HEK293 (cell line): ENCODE measurements around the gene MMP15.

ENCODE experiments used
- KLF1 ChIP-seq: fragments of 450-650 bp; formaldehyde crosslinking; IDR thresholded peaks from 2 replicates; pipeline ENCODE4 v1.5.1; 2016; ENCODE audit warnings: missing biosample characterization, missing genetic modification characterization
- REPIN1 ChIP-seq: fragments of 450-650 bp; formaldehyde crosslinking; IDR thresholded peaks from 2 replicates; pipeline ENCODE4 v1.5.1; 2017; ENCODE audit warnings: missing biosample characterization, missing genetic modification characterization, low read depth
- TCF7L2 ChIP-seq: IDR thresholded peaks from 2 replicates; pipeline ENCODE4 v1.6.1; 2011; ENCODE audit warnings: low read depth, mild to moderate bottlenecking, inconsistent platforms, low read length, moderate library complexity, borderline replicate concordance
- ZBTB1 ChIP-seq: fragments of 450-650 bp; formaldehyde crosslinking; IDR thresholded peaks from 2 replicates; pipeline ENCODE4 v1.5.1; 2016; ENCODE audit warnings: missing biosample characterization, missing genetic modification characterization
- ZBTB17 ChIP-seq: fragments of 450-650 bp; formaldehyde crosslinking; IDR thresholded peaks from 2 replicates; pipeline ENCODE4 v1.5.1; 2016; ENCODE audit warnings: missing biosample characterization, missing genetic modification characterization
- ZEB2 ChIP-seq: fragments of 450-650 bp; formaldehyde crosslinking; IDR thresholded peaks from 2 replicates; pipeline ENCODE4 v1.5.1; 2016; ENCODE audit warnings: missing biosample characterization, missing genetic modification characterization
- ZNF10 ChIP-seq: fragments of 450-650 bp; formaldehyde crosslinking; IDR thresholded peaks from 2 replicates; pipeline ENCODE4 v1.5.1; 2017; ENCODE audit warnings: missing biosample characterization, missing genetic modification characterization
- ZNF140 ChIP-seq: fragments of 450-650 bp; formaldehyde crosslinking; IDR thresholded peaks from 2 replicates; pipeline ENCODE4 v1.5.1; 2016; ENCODE audit warnings: missing biosample characterization, missing genetic modification characterization
- ZNF23 ChIP-seq: fragments of 450-650 bp; formaldehyde crosslinking; IDR thresholded peaks from 2 replicates; pipeline ENCODE4 v1.5.1; 2016; ENCODE audit warnings: missing biosample characterization, missing genetic modification characterization, borderline replicate concordance
- ZNF239 ChIP-seq: fragments of 450-650 bp; formaldehyde crosslinking; IDR thresholded peaks from 2 replicates; pipeline ENCODE4 v1.5.1; 2016; ENCODE audit warnings: missing biosample characterization, missing genetic modification characterization
- ZNF354C ChIP-seq: fragments of 450-650 bp; formaldehyde crosslinking; IDR thresholded peaks from 2 replicates; pipeline ENCODE4 v1.5.1; 2016; ENCODE audit warnings: missing biosample characterization, missing genetic modification characterization, low read depth, borderline replicate concordance
- ZNF366 ChIP-seq: fragments of 450-650 bp; formaldehyde crosslinking; conservative IDR thresholded peaks from 2 replicates; pipeline ENCODE4 v1.5.1; 2016; ENCODE audit warnings: missing biosample characterization, missing genetic modification characterization
- ZNF37A ChIP-seq: fragments of 450-650 bp; IDR thresholded peaks from 2 replicates; pipeline ENCODE4 v1.5.1; 2018; ENCODE audit warnings: missing biosample characterization, missing genetic modification characterization
- ZNF404 ChIP-seq: fragments of 450-650 bp; formaldehyde crosslinking; IDR thresholded peaks from 2 replicates; pipeline ENCODE4 v1.5.1; 2017; ENCODE audit warnings: missing biosample characterization, missing genetic modification characterization
- ZNF423 ChIP-seq: fragments of 450-650 bp; formaldehyde crosslinking; IDR thresholded peaks from 2 replicates; pipeline ENCODE4 v1.5.1; 2016; ENCODE audit warnings: missing biosample characterization, missing genetic modification characterization
- ZNF514 ChIP-seq: fragments of 450-650 bp; formaldehyde crosslinking; IDR thresholded peaks from 2 replicates; pipeline ENCODE4 v1.5.1; 2016; ENCODE audit warnings: missing biosample characterization, missing genetic modification characterization
- ZNF585B ChIP-seq: fragments of 450-650 bp; formaldehyde crosslinking; IDR thresholded peaks from 2 replicates; pipeline ENCODE4 v1.5.1; 2016; ENCODE audit warnings: missing biosample characterization, missing genetic modification characterization
- ZNF626 ChIP-seq: fragments of 450-650 bp; sonication (Bioruptor Pico); formaldehyde crosslinking; IDR thresholded peaks from 2 replicates; pipeline ENCODE4 v1.5.1; 2018; ENCODE audit warnings: missing biosample characterization, missing genetic modification characterization, inconsistent platforms
- ZNF654 ChIP-seq: fragments of 450-650 bp; formaldehyde crosslinking; IDR thresholded peaks from 2 replicates; pipeline ENCODE4 v1.5.1; 2016; ENCODE audit warnings: low read depth, missing biosample characterization, missing genetic modification characterization
- ZNF707 ChIP-seq: fragments of 450-650 bp; formaldehyde crosslinking; IDR thresholded peaks from 2 replicates; pipeline ENCODE4 v1.5.1; 2016; ENCODE audit warnings: missing biosample characterization, missing genetic modification characterization
- ZNF791 ChIP-seq: fragments of 450-650 bp; formaldehyde crosslinking; IDR thresholded peaks from 2 replicates; pipeline ENCODE4 v1.5.1; 2016; ENCODE audit warnings: missing biosample characterization, missing genetic modification characterization
- TF ChIP-seq, protein P1 (sequence below): fragments of 450-650 bp; formaldehyde crosslinking; IDR thresholded peaks from 2 replicates; pipeline ENCODE4 v1.5.1; 2016; ENCODE audit warnings: missing biosample characterization, missing genetic modification characterization, borderline replicate concordance
- TF ChIP-seq, protein P2 (sequence below): fragments of 450-650 bp; formaldehyde crosslinking; IDR thresholded peaks from 2 replicates; pipeline ENCODE4 v1.5.1; 2016; ENCODE audit warnings: missing biosample characterization, missing genetic modification characterization
- TF ChIP-seq, protein P3 (sequence below): fragments of 450-650 bp; formaldehyde crosslinking; IDR thresholded peaks from 2 replicates; pipeline ENCODE4 v1.5.1; 2017; ENCODE audit warnings: missing biosample characterization, missing genetic modification characterization
- TF ChIP-seq, protein P4 (sequence below): fragments of 450-650 bp; formaldehyde crosslinking; IDR thresholded peaks from 2 replicates; pipeline ENCODE4; 2016; ENCODE audit warnings: missing biosample characterization, missing genetic modification characterization
- TF ChIP-seq, protein P5 (sequence below): fragments of 450-650 bp; formaldehyde crosslinking; IDR thresholded peaks from 2 replicates; pipeline ENCODE4 v1.5.1; 2017; ENCODE audit warnings: missing biosample characterization, missing genetic modification characterization
- TF ChIP-seq, protein P6 (sequence below): fragments of 450-650 bp; formaldehyde crosslinking; IDR thresholded peaks from 2 replicates; pipeline ENCODE4 v1.5.1; 2016; ENCODE audit warnings: missing biosample characterization, missing genetic modification characterization

The MMP15 gene

DNA sequence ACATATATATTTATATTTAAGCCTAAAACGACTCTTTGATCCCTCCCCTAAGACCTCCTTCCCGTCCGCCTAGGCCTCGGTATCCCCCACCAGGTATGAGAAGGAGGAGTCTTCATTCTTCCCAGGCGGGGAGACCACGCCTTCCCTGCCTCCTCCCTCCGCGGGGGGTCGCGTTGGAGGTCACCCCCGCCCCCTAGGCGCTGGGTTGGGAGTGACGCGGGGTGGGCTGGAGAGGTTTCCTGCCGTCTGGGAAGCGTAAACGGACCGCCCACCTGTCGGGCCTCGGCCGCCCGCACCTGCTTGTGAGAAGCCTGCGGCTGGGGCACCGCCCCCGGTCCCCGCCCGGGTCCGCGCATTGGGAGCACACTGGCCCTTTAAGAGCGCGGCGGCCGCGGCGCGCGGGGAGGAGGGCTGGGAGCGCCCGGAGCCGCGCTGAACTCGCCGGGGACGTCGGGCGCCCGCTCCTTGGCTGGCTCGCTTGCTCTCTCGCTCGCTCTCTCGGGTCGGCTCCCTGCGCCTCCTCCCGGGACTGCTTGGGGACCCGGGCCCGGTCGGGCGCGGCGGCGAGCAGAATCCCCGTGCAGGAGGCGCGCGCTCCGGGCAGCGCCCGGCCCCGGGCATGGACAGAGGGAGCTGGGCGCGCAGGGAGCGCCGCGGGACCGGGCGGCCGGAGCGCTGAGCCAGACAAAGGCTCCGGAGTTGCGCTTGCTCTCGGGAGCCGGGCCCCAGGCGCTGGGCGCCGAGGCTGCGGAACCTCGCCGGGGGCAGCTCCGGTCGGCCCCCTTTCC lies at the start of gene MMP15 (continued):
- TF ChIP-seq, protein P1, sequence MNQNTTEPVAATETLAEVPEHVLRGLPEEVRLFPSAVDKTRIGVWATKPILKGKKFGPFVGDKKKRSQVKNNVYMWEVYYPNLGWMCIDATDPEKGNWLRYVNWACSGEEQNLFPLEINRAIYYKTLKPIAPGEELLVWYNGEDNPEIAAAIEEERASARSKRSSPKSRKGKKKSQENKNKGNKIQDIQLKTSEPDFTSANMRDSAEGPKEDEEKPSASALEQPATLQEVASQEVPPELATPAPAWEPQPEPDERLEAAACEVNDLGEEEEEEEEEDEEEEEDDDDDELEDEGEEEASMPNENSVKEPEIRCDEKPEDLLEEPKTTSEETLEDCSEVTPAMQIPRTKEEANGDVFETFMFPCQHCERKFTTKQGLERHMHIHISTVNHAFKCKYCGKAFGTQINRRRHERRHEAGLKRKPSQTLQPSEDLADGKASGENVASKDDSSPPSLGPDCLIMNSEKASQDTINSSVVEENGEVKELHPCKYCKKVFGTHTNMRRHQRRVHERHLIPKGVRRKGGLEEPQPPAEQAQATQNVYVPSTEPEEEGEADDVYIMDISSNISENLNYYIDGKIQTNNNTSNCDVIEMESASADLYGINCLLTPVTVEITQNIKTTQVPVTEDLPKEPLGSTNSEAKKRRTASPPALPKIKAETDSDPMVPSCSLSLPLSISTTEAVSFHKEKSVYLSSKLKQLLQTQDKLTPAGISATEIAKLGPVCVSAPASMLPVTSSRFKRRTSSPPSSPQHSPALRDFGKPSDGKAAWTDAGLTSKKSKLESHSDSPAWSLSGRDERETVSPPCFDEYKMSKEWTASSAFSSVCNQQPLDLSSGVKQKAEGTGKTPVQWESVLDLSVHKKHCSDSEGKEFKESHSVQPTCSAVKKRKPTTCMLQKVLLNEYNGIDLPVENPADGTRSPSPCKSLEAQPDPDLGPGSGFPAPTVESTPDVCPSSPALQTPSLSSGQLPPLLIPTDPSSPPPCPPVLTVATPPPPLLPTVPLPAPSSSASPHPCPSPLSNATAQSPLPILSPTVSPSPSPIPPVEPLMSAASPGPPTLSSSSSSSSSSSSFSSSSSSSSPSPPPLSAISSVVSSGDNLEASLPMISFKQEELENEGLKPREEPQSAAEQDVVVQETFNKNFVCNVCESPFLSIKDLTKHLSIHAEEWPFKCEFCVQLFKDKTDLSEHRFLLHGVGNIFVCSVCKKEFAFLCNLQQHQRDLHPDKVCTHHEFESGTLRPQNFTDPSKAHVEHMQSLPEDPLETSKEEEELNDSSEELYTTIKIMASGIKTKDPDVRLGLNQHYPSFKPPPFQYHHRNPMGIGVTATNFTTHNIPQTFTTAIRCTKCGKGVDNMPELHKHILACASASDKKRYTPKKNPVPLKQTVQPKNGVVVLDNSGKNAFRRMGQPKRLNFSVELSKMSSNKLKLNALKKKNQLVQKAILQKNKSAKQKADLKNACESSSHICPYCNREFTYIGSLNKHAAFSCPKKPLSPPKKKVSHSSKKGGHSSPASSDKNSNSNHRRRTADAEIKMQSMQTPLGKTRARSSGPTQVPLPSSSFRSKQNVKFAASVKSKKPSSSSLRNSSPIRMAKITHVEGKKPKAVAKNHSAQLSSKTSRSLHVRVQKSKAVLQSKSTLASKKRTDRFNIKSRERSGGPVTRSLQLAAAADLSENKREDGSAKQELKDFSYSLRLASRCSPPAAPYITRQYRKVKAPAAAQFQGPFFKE, result no peak
- TF ChIP-seq, protein P2, sequence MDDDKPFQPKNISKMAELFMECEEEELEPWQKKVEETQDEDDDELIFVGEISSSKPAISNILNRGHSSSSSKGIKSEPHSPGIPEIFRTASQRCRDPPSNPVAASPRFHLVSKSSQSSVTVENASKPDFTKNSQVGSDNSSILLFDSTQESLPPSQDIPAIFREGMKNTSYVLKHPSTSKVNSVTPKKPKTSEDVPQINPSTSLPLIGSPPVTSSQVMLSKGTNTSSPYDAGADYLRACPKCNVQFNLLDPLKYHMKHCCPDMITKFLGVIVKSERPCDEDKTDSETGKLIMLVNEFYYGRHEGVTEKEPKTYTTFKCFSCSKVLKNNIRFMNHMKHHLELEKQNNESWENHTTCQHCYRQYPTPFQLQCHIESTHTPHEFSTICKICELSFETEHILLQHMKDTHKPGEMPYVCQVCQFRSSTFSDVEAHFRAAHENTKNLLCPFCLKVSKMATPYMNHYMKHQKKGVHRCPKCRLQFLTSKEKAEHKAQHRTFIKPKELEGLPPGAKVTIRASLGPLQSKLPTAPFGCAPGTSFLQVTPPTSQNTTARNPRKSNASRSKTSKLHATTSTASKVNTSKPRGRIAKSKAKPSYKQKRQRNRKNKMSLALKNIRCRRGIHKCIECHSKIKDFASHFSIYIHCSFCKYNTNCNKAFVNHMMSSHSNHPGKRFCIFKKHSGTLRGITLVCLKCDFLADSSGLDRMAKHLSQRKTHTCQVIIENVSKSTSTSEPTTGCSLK, result no peak
- TF ChIP-seq KLF1 (tag by site-specific recombination) (peak; percentile 95), ZNF354C (tag by site-specific recombination) (no peak), ZNF654 (tag by site-specific recombination) (no peak), ZNF37A (tag by site-specific recombination) (no peak), ZNF366 (tag by site-specific recombination) (no peak), ZBTB17 (tag by site-specific recombination) (no peak), ZNF626 (no peak), REPIN1 (tag by site-specific recombination) (no peak), ZNF707 (tag by site-specific recombination) (no peak), ZNF423 (no peak), ZBTB1 (tag by site-specific recombination) (no peak), ZNF10 (tag by site-specific recombination) (peak; percentile 47; the same call in 1 of the 2 replicates), ZNF791 (tag by site-specific recombination) (no peak), ZNF585B (tag by site-specific recombination) (no peak), ZNF23 (no peak), ZNF404 (tag by site-specific recombination) (no peak), ZNF239 (no peak), TCF7L2 (no peak), ZNF140 (tag by site-specific recombination) (no peak), ZNF514 (tag by site-specific recombination) (no peak), ZEB2 (peak; percentile 75)
- TF ChIP-seq, protein P3, sequence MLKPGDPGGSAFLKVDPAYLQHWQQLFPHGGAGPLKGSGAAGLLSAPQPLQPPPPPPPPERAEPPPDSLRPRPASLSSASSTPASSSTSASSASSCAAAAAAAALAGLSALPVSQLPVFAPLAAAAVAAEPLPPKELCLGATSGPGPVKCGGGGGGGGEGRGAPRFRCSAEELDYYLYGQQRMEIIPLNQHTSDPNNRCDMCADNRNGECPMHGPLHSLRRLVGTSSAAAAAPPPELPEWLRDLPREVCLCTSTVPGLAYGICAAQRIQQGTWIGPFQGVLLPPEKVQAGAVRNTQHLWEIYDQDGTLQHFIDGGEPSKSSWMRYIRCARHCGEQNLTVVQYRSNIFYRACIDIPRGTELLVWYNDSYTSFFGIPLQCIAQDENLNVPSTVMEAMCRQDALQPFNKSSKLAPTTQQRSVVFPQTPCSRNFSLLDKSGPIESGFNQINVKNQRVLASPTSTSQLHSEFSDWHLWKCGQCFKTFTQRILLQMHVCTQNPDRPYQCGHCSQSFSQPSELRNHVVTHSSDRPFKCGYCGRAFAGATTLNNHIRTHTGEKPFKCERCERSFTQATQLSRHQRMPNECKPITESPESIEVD (tag by site-specific recombination), result no peak
- TF ChIP-seq, protein P4, sequence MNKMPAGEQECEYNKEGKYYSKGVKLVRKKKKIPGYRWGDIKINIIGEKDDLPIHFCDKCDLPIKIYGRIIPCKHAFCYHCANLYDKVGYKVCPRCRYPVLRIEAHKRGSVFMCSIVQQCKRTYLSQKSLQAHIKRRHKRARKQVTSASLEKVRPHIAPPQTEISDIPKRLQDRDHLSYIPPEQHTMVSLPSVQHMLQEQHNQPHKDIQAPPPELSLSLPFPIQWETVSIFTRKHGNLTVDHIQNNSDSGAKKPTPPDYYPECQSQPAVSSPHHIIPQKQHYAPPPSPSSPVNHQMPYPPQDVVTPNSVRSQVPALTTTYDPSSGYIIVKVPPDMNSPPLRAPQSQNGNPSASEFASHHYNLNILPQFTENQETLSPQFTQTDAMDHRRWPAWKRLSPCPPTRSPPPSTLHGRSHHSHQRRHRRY (tag by site-specific recombination), result no peak
- TF ChIP-seq, protein P5, sequence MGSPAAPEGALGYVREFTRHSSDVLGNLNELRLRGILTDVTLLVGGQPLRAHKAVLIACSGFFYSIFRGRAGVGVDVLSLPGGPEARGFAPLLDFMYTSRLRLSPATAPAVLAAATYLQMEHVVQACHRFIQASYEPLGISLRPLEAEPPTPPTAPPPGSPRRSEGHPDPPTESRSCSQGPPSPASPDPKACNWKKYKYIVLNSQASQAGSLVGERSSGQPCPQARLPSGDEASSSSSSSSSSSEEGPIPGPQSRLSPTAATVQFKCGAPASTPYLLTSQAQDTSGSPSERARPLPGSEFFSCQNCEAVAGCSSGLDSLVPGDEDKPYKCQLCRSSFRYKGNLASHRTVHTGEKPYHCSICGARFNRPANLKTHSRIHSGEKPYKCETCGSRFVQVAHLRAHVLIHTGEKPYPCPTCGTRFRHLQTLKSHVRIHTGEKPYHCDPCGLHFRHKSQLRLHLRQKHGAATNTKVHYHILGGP (tag by site-specific recombination), result no peak
- TF ChIP-seq, protein P6, sequence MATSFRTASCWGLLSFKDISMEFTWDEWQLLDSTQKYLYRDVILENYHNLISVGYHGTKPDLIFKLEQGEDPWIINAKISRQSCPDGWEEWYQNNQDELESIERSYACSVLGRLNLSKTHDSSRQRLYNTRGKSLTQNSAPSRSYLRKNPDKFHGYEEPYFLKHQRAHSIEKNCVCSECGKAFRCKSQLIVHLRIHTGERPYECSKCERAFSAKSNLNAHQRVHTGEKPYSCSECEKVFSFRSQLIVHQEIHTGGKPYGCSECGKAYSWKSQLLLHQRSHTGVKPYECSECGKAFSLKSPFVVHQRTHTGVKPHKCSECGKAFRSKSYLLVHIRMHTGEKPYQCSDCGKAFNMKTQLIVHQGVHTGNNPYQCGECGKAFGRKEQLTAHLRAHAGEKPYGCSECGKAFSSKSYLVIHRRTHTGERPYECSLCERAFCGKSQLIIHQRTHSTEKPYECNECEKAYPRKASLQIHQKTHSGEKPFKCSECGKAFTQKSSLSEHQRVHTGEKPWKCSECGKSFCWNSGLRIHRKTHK (tag by site-specific recombination), result no peak
